ENCODE data around the gene PEF1. TPM values are rescaled to one million over a fixed set of nuclear protein-coding genes. Genes with fewer than 3 reads are reported as not detected.
A peak's percentile ranks its signal among the peaks of the same experiment; 100 is the strongest.

The PEF1 gene
- total RNA-seq, 2 donors from 2014 or later, result 57.5 to 67.8 TPM

DNA sequence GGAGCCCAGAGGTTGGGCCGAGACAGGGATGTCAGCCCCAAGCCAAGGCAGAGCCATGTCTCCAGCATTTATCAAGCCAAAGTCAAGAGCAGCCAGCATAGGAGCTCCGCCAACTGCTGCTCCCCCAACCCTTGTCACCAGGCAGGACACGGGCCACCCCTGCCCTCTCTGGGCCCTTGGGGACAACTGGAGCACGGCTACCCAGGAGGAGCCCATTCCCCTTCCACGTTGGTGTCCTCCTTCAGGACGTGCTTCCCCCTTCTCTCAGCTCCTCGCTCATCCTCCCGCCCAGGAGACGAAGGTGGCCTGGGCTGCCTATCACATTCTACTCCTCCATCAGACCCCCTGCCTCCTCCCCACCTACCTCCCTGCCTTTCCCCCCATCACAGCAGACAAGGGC lies 19.9 kb upstream of the PEF1 start:
- no peak overlapping the region for H3K4me3 ChIP-seq
- no peaks in the 10 kb centered on the region for H3K36me3 ChIP-seq
- H3K27ac ChIP-seq, result no peak overlapping the region
- H3K4me1 ChIP-seq, result peaks cover 8% of the 10 kb centered on the region
- no peak for DNase-seq
- H3K9me3 ChIP-seq, result no peaks in the 10 kb centered on the region
- intact Hi-C loops (cut with DNase I), result loop anchor here (5.0 kb wide), 1 partner anchor 43 kb away; no protein-coding TSS in a partner anchor
- H3K27me3 ChIP-seq, result no peaks in the 10 kb centered on the region
- TF ChIP-seq, protein P1, sequence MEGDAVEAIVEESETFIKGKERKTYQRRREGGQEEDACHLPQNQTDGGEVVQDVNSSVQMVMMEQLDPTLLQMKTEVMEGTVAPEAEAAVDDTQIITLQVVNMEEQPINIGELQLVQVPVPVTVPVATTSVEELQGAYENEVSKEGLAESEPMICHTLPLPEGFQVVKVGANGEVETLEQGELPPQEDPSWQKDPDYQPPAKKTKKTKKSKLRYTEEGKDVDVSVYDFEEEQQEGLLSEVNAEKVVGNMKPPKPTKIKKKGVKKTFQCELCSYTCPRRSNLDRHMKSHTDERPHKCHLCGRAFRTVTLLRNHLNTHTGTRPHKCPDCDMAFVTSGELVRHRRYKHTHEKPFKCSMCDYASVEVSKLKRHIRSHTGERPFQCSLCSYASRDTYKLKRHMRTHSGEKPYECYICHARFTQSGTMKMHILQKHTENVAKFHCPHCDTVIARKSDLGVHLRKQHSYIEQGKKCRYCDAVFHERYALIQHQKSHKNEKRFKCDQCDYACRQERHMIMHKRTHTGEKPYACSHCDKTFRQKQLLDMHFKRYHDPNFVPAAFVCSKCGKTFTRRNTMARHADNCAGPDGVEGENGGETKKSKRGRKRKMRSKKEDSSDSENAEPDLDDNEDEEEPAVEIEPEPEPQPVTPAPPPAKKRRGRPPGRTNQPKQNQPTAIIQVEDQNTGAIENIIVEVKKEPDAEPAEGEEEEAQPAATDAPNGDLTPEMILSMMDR (IDR thresholded peaks at IDR 0.05), result no peak
- H3K9ac ChIP-seq (ENCODE audit: low read depth in 2 of 2, low read length in 2 of 2), result no peak overlapping the region

DNA sequence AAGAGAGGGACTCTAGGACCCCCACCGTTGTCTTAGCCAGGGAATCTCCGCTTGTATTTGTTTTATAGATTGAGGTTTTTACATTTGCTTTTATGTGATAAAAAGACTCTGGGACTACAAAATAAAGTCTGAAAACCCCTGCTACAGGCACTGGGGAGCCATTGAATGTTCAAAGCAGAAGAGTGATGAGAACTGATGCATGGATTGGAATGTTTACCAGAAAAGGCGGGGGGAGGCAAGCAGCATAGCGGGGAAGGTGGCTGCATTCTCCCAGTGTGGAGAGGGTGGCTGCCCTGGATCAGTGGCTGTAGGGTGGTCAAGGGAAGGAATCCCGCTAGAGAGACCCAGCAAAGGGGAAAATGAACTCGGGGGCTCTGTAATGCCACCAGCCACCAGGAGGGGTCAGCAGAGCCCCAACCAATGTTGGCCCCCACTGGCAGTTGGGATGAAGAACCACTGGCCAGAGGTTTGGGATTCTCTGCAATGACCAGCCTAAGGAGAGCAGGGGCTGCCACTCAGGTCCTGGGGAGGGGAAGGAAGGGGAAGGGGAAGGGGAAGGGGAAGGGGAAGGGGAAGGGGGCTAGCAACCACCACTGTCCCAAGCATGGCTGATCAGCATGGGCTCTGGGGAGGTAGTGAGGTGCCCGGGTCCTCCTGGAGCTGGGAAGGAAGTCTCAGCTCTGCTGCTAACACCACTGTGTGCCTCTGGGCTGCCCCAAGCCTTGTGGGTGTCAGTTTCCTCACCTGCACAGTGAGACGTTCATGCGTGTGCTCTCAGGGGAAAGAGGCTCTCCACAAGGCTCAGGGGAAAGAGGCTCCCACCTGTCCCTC lies 19.2 kb upstream of the PEF1 start:
- Histone ChIP-seq H3K36me3 (no peaks in the 10 kb centered on the region), H3K27me3 (no peaks in the 10 kb centered on the region), H3K4me1 (peaks cover 5% of the 10 kb centered on the region), H3K4me3 (no peak overlapping the region), H3K9me3 (no peaks in the 10 kb centered on the region), H3K9ac (ENCODE audit: low read depth in 2 of 2, low read length in 2 of 2) (no peak overlapping the region), H3K27ac (no peak overlapping the region)
- DNase-seq, result peak; percentile 65
- intact Hi-C loops (cut with DNase I), result loop anchor here (2.0 to 5.0 kb wide), 3 partner anchors 43 to 125 kb away; no protein-coding TSS in a partner anchor
- TF ChIP-seq, protein P1 (IDR thresholded peaks at IDR 0.05), result peak; percentile 92

DNA sequence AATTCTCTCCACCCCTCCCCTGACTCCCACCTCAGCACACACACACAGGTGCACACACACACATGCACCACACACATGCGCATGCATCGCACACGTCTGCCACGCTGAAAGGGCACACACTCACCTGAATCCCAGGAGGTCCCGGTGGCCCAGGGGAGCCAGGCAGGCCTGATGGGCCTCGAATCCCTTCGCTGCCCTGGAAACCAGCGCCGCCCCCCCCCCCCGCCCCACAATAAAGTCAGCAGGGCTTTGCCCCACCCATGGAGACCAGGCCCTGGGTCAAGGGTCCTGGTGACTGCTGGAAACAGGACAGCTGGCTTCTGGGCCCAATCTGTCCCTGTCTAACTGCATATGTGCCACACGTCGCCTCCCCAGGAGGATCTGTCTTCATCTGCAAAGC lies 17.8 kb upstream of the PEF1 start:
- no peak overlapping the region for H3K9ac ChIP-seq (ENCODE audit: low read depth in 2 of 2, low read length in 2 of 2)
- no peaks in the 10 kb centered on the region for H3K9me3 ChIP-seq
- intact Hi-C loops (cut with DNase I), result loop anchor here (2.0 to 5.0 kb wide), 3 partner anchors 45 to 126 kb away; no protein-coding TSS in a partner anchor
- H3K4me3 ChIP-seq, result no peak overlapping the region
- DNase-seq, result no peak
- H3K27ac ChIP-seq, result no peak overlapping the region
- peaks cover 5% of the 10 kb centered on the region for H3K4me1 ChIP-seq
- no peaks in the 10 kb centered on the region for H3K36me3 ChIP-seq
- TF ChIP-seq, protein P1 (IDR thresholded peaks at IDR 0.05), result no peak
- no peaks in the 10 kb centered on the region for H3K27me3 ChIP-seq

DNA sequence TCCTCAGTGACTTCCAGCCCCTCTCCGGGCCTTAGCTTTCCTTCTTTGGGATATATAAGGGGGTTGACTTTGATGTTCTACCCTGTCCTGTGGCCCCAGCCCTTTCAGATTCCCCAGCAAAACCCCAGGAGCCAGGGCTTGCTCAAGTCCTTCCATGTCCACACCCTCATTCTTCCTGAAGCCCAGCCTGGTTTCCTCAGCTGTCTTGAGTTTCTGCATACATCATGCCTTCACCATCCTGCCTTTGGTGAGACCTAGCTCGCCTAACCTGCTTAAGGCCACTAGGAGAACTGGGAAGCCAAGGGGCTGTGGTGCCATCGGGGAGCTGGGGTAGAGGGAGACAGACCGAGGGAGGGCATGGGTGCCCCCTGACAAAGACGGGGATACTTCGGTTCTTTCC lies 17.2 kb upstream of the PEF1 start:
- Histone ChIP-seq H3K36me3 (no peaks in the 10 kb centered on the region), H3K9ac (ENCODE audit: low read depth in 2 of 2, low read length in 2 of 2) (no peak overlapping the region), H3K9me3 (no peaks in the 10 kb centered on the region), H3K27ac (no peak overlapping the region), H3K4me1 (peaks cover 3% of the 10 kb centered on the region), H3K27me3 (no peaks in the 10 kb centered on the region), H3K4me3 (no peak overlapping the region)
- DNase-seq, result no peak
- TF ChIP-seq, protein P1 (IDR thresholded peaks at IDR 0.05), result no peak
- intact Hi-C loops (cut with DNase I), result loop anchor here (2.0 to 5.0 kb wide), 3 partner anchors 45 to 127 kb away; no protein-coding TSS in a partner anchor

DNA sequence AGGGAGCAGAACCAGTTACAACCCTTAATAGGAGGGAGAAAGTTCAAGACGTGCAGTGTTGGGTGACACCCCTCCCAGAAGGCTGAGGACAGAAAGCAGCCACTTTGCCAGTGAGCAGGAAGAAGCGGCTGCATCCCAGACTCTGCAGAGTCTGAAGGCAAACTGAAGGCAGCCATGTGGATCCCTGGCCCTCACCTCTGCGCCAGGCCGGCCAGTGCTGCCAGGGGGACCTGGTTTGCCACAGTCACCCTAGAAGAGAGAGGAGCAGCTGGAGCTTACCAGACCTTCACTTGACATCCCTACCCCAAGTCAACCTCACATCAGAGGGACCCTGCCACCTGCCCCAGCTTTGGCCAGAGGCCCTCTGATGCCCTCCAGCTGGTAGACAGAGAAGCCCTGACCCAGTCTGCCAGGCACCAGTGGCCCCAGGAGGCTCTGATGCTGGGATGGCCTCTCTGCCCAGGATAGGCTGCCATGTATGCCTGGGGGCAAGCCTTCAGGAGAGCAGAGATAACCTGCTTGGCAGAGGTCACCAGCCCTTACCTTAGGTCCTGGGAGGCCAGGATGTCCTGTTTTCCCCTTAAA lies 16.3 kb upstream of the PEF1 start:
- intact Hi-C loops (cut with DNase I), result loop anchor here (5.0 kb wide), 1 partner anchor 46 kb away; no protein-coding TSS in a partner anchor
- no peak overlapping the region for H3K9ac ChIP-seq (ENCODE audit: low read depth in 2 of 2, low read length in 2 of 2)
- H3K27me3 ChIP-seq, result no peaks in the 10 kb centered on the region
- no peak overlapping the region for H3K27ac ChIP-seq
- H3K36me3 ChIP-seq, result no peaks in the 10 kb centered on the region
- TF ChIP-seq, protein P1 (IDR thresholded peaks at IDR 0.05), result no peak
- no peak overlapping the region for H3K4me3 ChIP-seq
- DNase-seq, result no peak
- no peaks in the 10 kb centered on the region for H3K4me1 ChIP-seq
- H3K9me3 ChIP-seq, result no peaks in the 10 kb centered on the region
